Transverse colon (tissue), 4 donors: Measurements from ENCODE around the gene NKAIN2. TPM values are rescaled to one million over a fixed set of nuclear protein-coding genes. Genes with fewer than 3 reads are reported as not detected.

Source experiments
- DNase-seq: peaks from one replicate; pipeline ENCODE4 v3.0.0-alpha.2; 2019
- H3K27ac ChIP-seq, 4 donors: fragments of 200-600 bp; sonication (generic); 2 replicates each; pipeline ENCODE4 v1.5.1; 2016 to 2018; ENCODE audit warnings: inconsistent platforms in 4 of 4
- H3K27me3 ChIP-seq: fragments of 200-600 bp; sonication (generic); 2 replicates; pipeline ENCODE4 v1.5.1; 2017; ENCODE audit warnings: inconsistent platforms
- H3K36me3 ChIP-seq, 4 donors: fragments of 200-600 bp; sonication (generic); 2 replicates each; pipeline ENCODE4 v1.5.1; 2017 to 2019; ENCODE audit warnings: inconsistent platforms in 4 of 4
- H3K4me1 ChIP-seq, 4 donors: fragments of 200-600 bp; sonication (generic); 2 replicates each; pipeline ENCODE4 v1.5.1; 2017 to 2020; ENCODE audit warnings: inconsistent platforms in 4 of 4
- H3K4me3 ChIP-seq, 4 donors: fragments of 200-600 bp; sonication (generic); 1 replicate in 1 of 4; 2 replicates in 3 of 4; pipeline versions ENCODE4 v1.5.1 to v1.6.1; 2017 to 2019; ENCODE audit warnings: inconsistent platforms in 4 of 4
- H3K9me3 ChIP-seq, 2 donors: fragments of 200-600 bp; sonication (generic); 2 replicates each; pipeline ENCODE4 v1.5.1; 2017 to 2019; ENCODE audit warnings: inconsistent platforms in 2 of 2
- EP300 ChIP-seq: sonication (generic); formaldehyde crosslinking; IDR thresholded peaks from one replicate; pipeline ENCODE4 v1.6.1; 2017; ENCODE audit warnings: antibody characterized with exemption, low read depth
- POLR2A ChIP-seq: fragments of 450-650 bp; IDR thresholded peaks from one replicate; pipeline ENCODE4 v1.6.1; 2016; ENCODE audit warnings: antibody characterized with exemption, mild to moderate bottlenecking, moderate library complexity
- POLR2AphosphoS5 ChIP-seq, 3 donors: sonication (generic); formaldehyde crosslinking; IDR thresholded peaks; one replicate each; pipeline ENCODE4 v1.6.1; 2016; ENCODE audit warnings: antibody characterized with exemption in 3 of 3
- WGBS, 2 donors: methylation state at CpG; one replicate each; pipeline ENCODE4 v1.1.5; 2018; ENCODE audit warnings: low coverage in 1 of 2; 5-methylcytosine and 5-hydroxymethylcytosine counted together
- in situ Hi-C, 4 donors: fragments of 200-750 bp; cut with MboI; loops; one replicate each; pipeline versions ENCODE4 v1.15.0 to v1.15.1; 2017; ENCODE audit warnings: low sequenced_read_pairs in 3 of 4, low pct_ligation_motif_present in 1 of 4, low pct_unique_long_range_greater_than_20kb in 1 of 4
- intact Hi-C: fragments of 100-400 bp; cut with DNase I; formaldehyde crosslinking; loops from one replicate; pipeline ENCODE4 v1.15.1; 2023; ENCODE audit warnings: low total_unique reads
- total RNA-seq, 4 donors: library from RNA; depleted of rRNA; stranded (reverse); fragments of >200 nt; gene quantifications; one replicate each; pipeline ENCODE4 v1.1.0, GENCODE V29; 2016
- TF ChIP-seq, protein P1 (sequence below), 5 experiments: fragments of 200-600 bp in 3 of 5; fragments of 450-650 bp in 2 of 5; sonication (generic) in 3 of 5; IDR thresholded peaks; 1 replicate in 2 of 5; 2 replicates in 3 of 5; pipeline ENCODE4 v1.5.1; 2016 to 2017; ENCODE audit warnings: antibody characterized with exemption in 5 of 5, inconsistent platforms in 3 of 5, mild to moderate bottlenecking in 2 of 5, moderate library complexity in 1 of 5

Gene NKAIN2
- total RNA-seq, 4 donors from 2014 or later, result 0.32 TPM; not detected in 3

DNA sequence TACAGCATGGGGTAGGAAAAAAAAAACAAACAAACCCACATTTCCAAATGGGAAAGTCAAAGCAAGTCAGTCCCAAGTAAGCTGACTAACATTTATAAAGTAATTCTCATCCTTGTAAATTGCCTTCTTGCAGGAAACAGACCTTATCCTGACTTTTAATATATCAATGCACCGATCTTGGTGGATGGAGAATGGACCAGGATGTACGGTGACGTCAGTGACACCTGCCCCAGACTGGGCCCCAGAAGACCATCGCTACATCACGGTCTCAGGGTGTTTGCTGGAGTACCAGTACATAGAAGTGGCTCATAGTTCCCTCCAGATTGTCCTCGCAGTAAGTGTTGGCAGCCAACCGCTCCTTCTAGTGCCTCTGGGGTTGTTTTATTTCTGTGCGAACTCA, 854.4 kb downstream of the NKAIN2 start:
- no peaks in the 10 kb centered on the region for H3K4me1 ChIP-seq
- intact Hi-C loops, result no loop called here

DNA sequence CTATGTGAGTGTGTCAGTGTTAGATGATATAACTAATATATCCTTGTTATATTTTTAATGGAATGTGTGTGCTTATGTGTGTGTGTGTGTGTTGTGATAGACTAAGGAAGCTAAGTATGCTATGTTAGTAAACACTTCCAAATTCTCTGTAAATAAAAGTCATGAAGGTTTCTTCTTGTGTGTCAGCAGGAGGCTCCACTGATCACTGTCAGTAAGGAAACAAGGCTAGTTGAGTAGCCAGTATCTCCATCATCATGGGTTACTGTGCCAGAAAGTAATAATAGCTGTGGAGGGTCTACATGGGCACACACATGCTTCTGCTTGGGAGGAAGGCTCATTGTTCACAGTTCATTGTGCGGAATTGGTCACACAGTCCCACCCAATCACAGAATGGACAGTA, 855.8 kb downstream of the NKAIN2 start:
- in situ Hi-C loops (no loop called here), intact Hi-C loops (no loop called here)
- TF ChIP-seq POLR2AphosphoS5 (IDR thresholded peaks at IDR 0.05) (no peak), POLR2A (no peak), EP300 (no peak)
- TF ChIP-seq, protein P1, sequence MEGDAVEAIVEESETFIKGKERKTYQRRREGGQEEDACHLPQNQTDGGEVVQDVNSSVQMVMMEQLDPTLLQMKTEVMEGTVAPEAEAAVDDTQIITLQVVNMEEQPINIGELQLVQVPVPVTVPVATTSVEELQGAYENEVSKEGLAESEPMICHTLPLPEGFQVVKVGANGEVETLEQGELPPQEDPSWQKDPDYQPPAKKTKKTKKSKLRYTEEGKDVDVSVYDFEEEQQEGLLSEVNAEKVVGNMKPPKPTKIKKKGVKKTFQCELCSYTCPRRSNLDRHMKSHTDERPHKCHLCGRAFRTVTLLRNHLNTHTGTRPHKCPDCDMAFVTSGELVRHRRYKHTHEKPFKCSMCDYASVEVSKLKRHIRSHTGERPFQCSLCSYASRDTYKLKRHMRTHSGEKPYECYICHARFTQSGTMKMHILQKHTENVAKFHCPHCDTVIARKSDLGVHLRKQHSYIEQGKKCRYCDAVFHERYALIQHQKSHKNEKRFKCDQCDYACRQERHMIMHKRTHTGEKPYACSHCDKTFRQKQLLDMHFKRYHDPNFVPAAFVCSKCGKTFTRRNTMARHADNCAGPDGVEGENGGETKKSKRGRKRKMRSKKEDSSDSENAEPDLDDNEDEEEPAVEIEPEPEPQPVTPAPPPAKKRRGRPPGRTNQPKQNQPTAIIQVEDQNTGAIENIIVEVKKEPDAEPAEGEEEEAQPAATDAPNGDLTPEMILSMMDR (IDR thresholded peaks at IDR 0.05), result no peak
- Histone ChIP-seq H3K36me3 (no peaks in the 10 kb centered on the region), H3K4me3 (no peak overlapping the region), H3K27me3 (no peaks in the 10 kb centered on the region), H3K4me1 (no peaks in the 10 kb centered on the region), H3K27ac (no peak overlapping the region), H3K9me3 (no peaks in the 10 kb centered on the region)
- WGBS, 2 donors, result 79% methylated on average over 1 of the region's 1 CpG; no CpG with 5 or more reads in 1 of the 2 donors
- no peak for DNase-seq

More for the DNA sequence above, 854.4 kb downstream of the NKAIN2 start:
- Histone ChIP-seq H3K36me3 (no peaks in the 10 kb centered on the region), H3K4me3 (no peak overlapping the region), H3K9me3 (no peaks in the 10 kb centered on the region), H3K27ac (no peak overlapping the region), H3K27me3 (no peaks in the 10 kb centered on the region)
- TF ChIP-seq, protein P1 (IDR thresholded peaks at IDR 0.05), result no peak
- no peak for TF ChIP-seq POLR2AphosphoS5 (IDR thresholded peaks at IDR 0.05)
- TF ChIP-seq POLR2A, result no peak
- no peak for TF ChIP-seq EP300
- no peak for DNase-seq
- in situ Hi-C loops, result no loop called here
- 91% methylated on average over 8 of the region's 8 CpGs; no CpG with 5 or more reads in 1 of the 2 donors for WGBS, 2 donors

DNA sequence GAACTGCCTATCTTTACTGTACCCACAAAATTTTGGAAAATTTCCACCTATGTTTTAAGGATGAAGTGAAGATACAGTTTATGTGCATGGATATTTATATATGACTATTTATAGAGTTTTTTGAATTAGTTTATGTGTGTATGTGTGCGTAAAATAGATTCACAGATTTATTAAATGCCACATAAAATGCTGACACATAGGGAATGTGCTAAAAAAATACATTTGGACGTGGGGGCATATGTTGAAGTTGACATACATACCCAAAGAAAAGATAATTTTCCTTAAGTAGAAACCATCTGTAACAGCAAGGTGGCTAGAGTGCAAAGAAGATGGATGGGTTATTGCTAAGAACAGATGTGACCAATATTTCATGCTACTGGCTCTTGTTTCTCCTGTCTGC, 856.5 kb downstream of the NKAIN2 start:
- Histone ChIP-seq H3K4me1 (no peaks in the 10 kb centered on the region), H3K4me3 (no peak overlapping the region), H3K27me3 (no peaks in the 10 kb centered on the region), H3K36me3 (no peaks in the 10 kb centered on the region), H3K27ac (no peak overlapping the region), H3K9me3 (no peaks in the 10 kb centered on the region)
- no peak for DNase-seq
- intact Hi-C loops (no loop called here), in situ Hi-C loops (no loop called here)
- TF ChIP-seq POLR2AphosphoS5 (IDR thresholded peaks at IDR 0.05) (no peak), EP300 (no peak)
- WGBS, 2 donors, result 65 to 100% methylated on average over 1 to 2 of the region's 2 CpGs

DNA sequence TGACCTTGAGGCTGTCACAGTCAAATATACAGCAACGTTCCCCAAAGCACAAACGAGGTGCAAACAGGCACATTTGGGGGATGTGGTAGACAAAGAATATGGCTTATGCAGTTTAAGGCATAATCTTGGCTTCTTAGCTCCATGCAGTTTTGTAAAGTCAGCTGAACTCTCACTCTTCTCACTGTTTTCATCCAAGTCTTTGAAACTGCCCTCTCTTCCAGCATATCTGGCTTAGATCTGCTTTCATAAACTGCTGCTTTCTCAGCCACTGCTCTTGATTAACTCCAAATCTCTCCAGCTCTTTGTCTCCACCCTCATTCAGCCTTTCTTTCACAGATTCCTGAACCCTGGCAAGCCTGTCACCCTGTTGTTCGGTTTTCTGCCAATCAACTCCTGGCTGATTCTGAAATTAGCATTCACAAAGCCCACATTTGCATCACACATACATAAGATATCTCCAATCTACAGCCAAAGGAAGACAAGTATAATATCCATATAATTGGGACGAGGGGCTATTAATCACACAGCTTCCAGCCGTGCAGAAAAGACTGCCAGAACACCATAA, 857.5 kb downstream of the NKAIN2 start:
- TF ChIP-seq POLR2A, result no peak
- TF ChIP-seq, protein P1 (IDR thresholded peaks at IDR 0.05), result no peak
- no peak for DNase-seq
- Histone ChIP-seq H3K4me3 (no peak overlapping the region), H3K9me3 (no peaks in the 10 kb centered on the region), H3K4me1 (no peaks in the 10 kb centered on the region), H3K27ac (no peak overlapping the region), H3K27me3 (no peaks in the 10 kb centered on the region), H3K36me3 (no peaks in the 10 kb centered on the region)
- in situ Hi-C loops, result no loop called here
- 33 to 66% methylated on average over 3 to 5 of the region's 5 CpGs for WGBS, 2 donors
- intact Hi-C loops, result no loop called here

DNA sequence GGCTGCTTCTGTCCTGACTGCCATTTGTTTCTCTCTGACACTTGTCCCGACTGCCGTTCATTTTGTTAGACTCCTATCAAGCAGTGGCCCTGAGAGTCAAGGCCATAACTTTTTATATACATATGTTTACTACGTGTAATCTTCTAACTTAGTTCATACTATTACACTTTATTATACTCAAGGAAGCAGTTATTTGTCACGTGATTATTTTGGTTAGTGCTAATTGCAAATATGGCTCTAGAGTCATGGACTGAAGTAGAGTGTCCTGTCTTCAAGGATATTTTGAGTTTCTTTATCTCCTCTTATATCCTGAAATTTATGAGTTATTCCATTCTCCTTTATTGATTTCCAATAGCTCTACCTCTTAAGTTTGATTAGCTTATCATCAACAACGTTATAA, 864.4 kb downstream of the NKAIN2 start:
- TF ChIP-seq POLR2AphosphoS5 (IDR thresholded peaks at IDR 0.05) (no peak), POLR2A (no peak), EP300 (no peak)
- TF ChIP-seq, protein P1 (IDR thresholded peaks at IDR 0.05), result no peak
- intact Hi-C loops, result no loop called here

More for the DNA sequence above, 864.4 kb downstream of the NKAIN2 start:
- in situ Hi-C loops, result no loop called here
- Histone ChIP-seq H3K9me3 (no peaks in the 10 kb centered on the region), H3K27me3 (no peaks in the 10 kb centered on the region), H3K27ac (no peak overlapping the region), H3K4me1 (no peaks in the 10 kb centered on the region), H3K4me3 (no peak overlapping the region), H3K36me3 (no peaks in the 10 kb centered on the region)
- no peak for DNase-seq
- 60 to 72% methylated on average over 5 of the region's 5 CpGs for WGBS, 2 donors
